ENCODE data around the gene MTHFS. TPM values are rescaled to one million over a fixed set of nuclear protein-coding genes. Genes with fewer than 3 reads are reported as not detected.

Gene MTHFS
- total and polyA plus RNA-seq, 2 experiments from 2014 or later: 17.4 to 38.2 TPM

GRCh38 chr15:79798311-79798710 is 98.5 kb downstream of the MTHFS start:
- 75 to 83% methylated on average over 2 of the region's 2 CpGs for WGBS, 2 experiments (ENCODE audit: low coverage in 1 of 2, low lambda C conversion rate in 2 of 2, missing lambda C conversion rate in 2 of 2)
- TF ChIP-seq EZH2 (IDR thresholded peaks at IDR 0.05; ENCODE audit: insufficient read depth, poor library complexity, severe bottlenecking) (no peak), EZH2phosphoT487 (IDR thresholded peaks at IDR 0.05; ENCODE audit: insufficient read depth, low read depth) (no peak)
- in situ Hi-C loops (cut with MboI): no loop called here

More at GRCh38 chr15:79798311-79798710, 98.5 kb downstream of the MTHFS start:
- no peak overlapping the region for H3K4me3 ChIP-seq
- no peaks in the 10 kb centered on the region for H3F3A ChIP-seq (ENCODE audit: insufficient read depth)
- no peaks in the 10 kb centered on the region for H3K9me3 ChIP-seq (ENCODE audit: low read depth)
- H3K4me2 ChIP-seq (ENCODE audit: unreplicated experiment): no peak overlapping the region
- no peak overlapping the region for H3K9ac ChIP-seq
- H3K36me3 ChIP-seq (ENCODE audit: low read depth): no peaks in the 10 kb centered on the region
- H3K9me2 ChIP-seq (ENCODE audit: insufficient read depth): no peaks in the 10 kb centered on the region
- DNase-seq: peak; percentile 17
- no peak overlapping the region for H2AFZ ChIP-seq
- no peaks in the 10 kb centered on the region for H3K4me1 ChIP-seq (ENCODE audit: insufficient read depth)
- H3K79me2 ChIP-seq (ENCODE audit: insufficient read depth): no peaks in the 10 kb centered on the region
- H4K20me1 ChIP-seq (ENCODE audit: insufficient read depth): no peaks in the 10 kb centered on the region
- H3K27me3 ChIP-seq (replicated peaks; ENCODE audit: insufficient read depth): no peaks in the 10 kb centered on the region
- no peak overlapping the region for H3K27ac ChIP-seq

Small RNA genes lying within 50 kb of the gene (small RNA-seq; reads per million reads assigned to genes)
- not detected for gene RNU6-667P (ENCODE audit: low read depth, low replicate concordance)

Other genes starting within 250 kb of the MTHFS start
- gene BCL2A1, start 74.2 kb upstream of the MTHFS start, total RNA-seq (2014; rRNA removed; shearing (Covaris generic)): 1.6 TPM in 1 of 2 replicates, not detected in the other
- gene BCL2A1, start 74.2 kb upstream of the MTHFS start, polyA plus RNA-seq (2016; fragmentation: Nextera tagmentation; extraction: Ambion mirVana): 1.0 and 1.2 TPM in 2 replicates
- gene ZFAND6, start 162.7 kb upstream of the MTHFS start, total RNA-seq (2014; rRNA removed; shearing (Covaris generic)): 101 and 130 TPM in 2 replicates
- gene ZFAND6, start 162.7 kb upstream of the MTHFS start, polyA plus RNA-seq (2016; fragmentation: Nextera tagmentation; extraction: Ambion mirVana): 102 and 104 TPM in 2 replicates